Spleen (tissue), 11 donors: ENCODE measurements around the gene C7. TPM values are rescaled to one million over a fixed set of nuclear protein-coding genes. Genes with fewer than 3 reads are reported as not detected.

Source experiments
- polyA plus RNA-seq, 3 donors: library from polyadenylated mRNA; stranded (reverse); fragments of 200-250 nt; gene quantifications; one replicate each; pipeline ENCODE4 v1.2.1, GENCODE V29; 2013
- small RNA-seq, 4 donors: library from RNA; depleted of rRNA; stranded (forward); fragments of <200 nt; gene quantifications; one replicate each; pipeline ENCODE3, GENCODE V24; 2016
- total RNA-seq, 7 donors: library from RNA; depleted of rRNA in 3 of 7; stranded (reverse); fragments of >200 nt in 3 of 7; fragmentation: NEBNext Ultra II Directional in 4 of 7; extraction: Animal tissue kit (Norgen Biotek cat#: 25700) in 4 of 7; gene quantifications; one replicate each; pipeline versions ENCODE4 v1.1.0 to v1.2.1, GENCODE V29; 2016 to 2021
- donor health status: healthy with polysubstance abuse.
- donor health status: DM: no; HTN: no; CAD: no; lungs with moderate emphysema.
- donor health status: DM: no; HTN: no; CAD: no.
- donor health status: Bipolar disorder and iron deficiency.
- donor health status: healthy.
- donor health status: DM: no; HTN: no; CAD: no.
- donor health status: DM: yes; HTN: yes; CAD: no.

The C7 gene
- total and polyA plus RNA-seq, 10 donors = 19.0 to 867 (median 168) TPM

Small RNA genes within 50 kb of the gene (small RNA-seq; reads per million reads assigned to genes)
- gene AC114967.1 (0 reads per million in 4 donors), gene RNU7-161P (0 reads per million in 4 donors)

Other genes starting within 250 kb of the C7 start
- 100 to 1,000 TPM in 1 of 7 donors, 10 to 100 TPM in 6; 32.9 to 108 (median 36.9) TPM for gene PTGER4, start 229.6 kb upstream of the C7 start, total RNA-seq
- 1 to 10 TPM; 4.2 to 6.8 (median 6.3) TPM for gene PTGER4, start 229.6 kb upstream of the C7 start, polyA plus RNA-seq
- gene TTC33, start 153.5 kb upstream of the C7 start, total RNA-seq = 10 to 100 TPM in 6 of 7 donors, 1 to 10 TPM in 1; 9.3 to 17.9 (median 16.2) TPM
- 1 to 10 TPM; 4.3 to 6.3 (median 6.0) TPM for gene TTC33, start 153.5 kb upstream of the C7 start, polyA plus RNA-seq
- gene PRKAA1, start 111.1 kb upstream of the C7 start, total RNA-seq = 100 to 1,000 TPM in 3 of 7 donors, 10 to 100 TPM in 4; 81.1 to 128 (median 98.7) TPM
- gene PRKAA1, start 111.1 kb upstream of the C7 start, polyA plus RNA-seq = 10 to 100 TPM; 16.0 to 25.3 (median 21.4) TPM
- 1,000 to 10,000 TPM in 4 of 7 donors, 100 to 1,000 TPM in 3; 278 to 1,416 (median 1,048) TPM for gene RPL37, start 74.3 kb upstream of the C7 start, total RNA-seq
- gene RPL37, start 74.3 kb upstream of the C7 start, polyA plus RNA-seq = 1,000 to 10,000 TPM; 2,182 to 5,876 (median 5,099) TPM
- gene CARD6, start 68.1 kb upstream of the C7 start, total RNA-seq = 10 to 100 TPM; 20.7 to 37.1 (median 35.1) TPM
- 10 to 100 TPM in 1 of 3 donors, 1 to 10 TPM in 2; 3.8 to 10.3 (median 3.9) TPM for gene CARD6, start 68.1 kb upstream of the C7 start, polyA plus RNA-seq
- gene MROH2B, start 161.8 kb downstream of the C7 start, total RNA-seq = not detected
- gene MROH2B, start 161.8 kb downstream of the C7 start, polyA plus RNA-seq = not detected